ENCODE data around the gene ARSG.
"Not testable (repeated sequence)": the region's sequence is repeated elsewhere in the genome, so short reads cannot be mapped to it uniquely, and the experiment has no call there.

The ARSG gene

DNA sequence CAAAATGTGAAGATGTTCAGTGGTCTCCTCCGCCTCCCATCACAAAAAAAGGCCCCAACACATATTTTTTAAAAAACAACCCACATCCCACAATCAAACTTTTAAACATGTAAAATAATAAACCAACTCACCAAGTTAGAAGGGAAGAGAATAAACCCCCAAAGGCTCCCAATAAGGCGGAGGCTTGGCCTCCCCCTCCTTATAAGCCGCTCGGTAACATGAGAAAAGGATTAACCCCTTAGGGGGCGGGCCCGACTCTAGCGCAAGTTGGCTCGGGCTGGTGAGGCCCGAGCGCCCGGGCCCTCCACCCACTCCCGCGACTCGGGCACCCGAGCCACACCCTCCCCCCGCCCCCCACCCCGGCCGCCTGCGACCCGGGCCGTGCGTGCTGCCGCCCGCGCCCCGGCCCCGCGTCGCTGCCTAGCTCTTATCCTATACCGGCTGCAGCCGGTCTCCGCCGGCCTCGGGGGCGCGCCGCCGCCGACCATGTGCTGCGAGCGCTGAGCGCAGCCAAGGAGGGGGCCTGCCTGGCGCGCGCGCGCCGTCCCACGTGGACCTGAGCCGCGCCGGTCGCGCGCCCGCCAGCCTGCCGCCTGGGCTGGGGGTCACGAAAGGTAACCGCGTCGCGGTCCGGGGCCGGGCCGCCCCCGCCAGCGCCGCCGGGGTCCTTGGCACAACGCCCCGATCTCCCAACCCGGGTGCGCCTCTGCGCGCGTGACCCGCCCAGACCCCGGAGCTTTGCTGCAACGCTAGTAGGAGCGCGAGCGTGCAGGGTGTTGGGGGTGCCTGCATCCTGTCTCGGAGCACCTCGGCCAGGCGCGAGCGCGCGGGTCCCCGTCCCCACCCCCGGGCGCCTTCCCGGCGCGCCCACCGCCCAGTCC is at the start of gene ARSG, which contains the start of gene SLC16A6:
ARSG (plus strand) TSS at position 541 of the 881 bp plus-strand sequence. CDS start 15,999 bp downstream, outside the sequence.
SLC16A6 (minus strand) TSS at position 173 of the 881 bp plus-strand sequence. CDS start 12,807 bp downstream, outside the sequence.
- peak; percentile 71 for DNase-seq (ENCODE audit: low read depth in 2 of 2)

- DNase-seq (ENCODE audit: low read depth in 2 of 2), result no peak
Measured at GRCh38 chr17:68246271-68247028, 44.8 kb upstream of the ARSG start.

DNA sequence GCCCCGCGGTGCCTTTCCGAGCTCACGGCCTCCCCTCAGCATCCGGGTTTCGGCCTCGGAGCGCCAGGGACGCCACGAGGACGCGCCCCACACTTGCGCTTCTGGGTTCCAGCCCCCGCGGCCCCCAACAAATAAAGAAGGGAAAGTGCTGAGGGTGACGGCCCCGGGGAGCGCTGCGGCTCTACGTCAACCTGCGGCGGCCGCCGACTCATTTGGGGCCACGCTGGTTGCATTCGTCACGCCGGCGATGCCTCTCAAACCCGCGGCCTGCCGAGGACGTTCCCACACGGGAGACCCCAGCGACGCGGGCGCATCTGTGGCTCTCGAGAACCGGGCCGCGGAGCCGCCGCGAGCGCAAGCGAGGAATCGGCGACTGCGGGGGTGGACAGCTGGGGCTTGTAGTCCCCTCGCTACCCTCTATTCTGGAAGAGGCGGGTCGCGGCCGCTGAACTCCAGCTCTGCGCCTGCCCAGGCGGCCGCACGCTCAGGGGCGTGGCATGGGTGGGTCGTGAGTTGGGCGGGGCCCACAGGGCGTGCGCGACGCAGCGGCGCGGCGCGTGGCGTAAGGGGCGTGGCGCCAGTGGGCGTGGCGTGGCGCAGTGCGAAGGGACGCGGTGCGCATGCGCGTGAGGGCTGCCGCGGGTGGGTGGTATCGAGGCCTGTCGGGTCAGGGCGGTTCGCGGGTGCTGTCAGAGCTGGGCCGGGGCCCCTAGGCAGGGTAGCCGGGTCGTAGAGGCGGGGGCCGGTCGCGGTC is 43.7 kb upstream of the ARSG start, which contains the start of gene AMZ2:
AMZ2 (plus strand) TSS at position 599 of the 754 bp plus-strand sequence. CDS start 2,145 bp downstream, outside the sequence.
- peak; percentile 90 to 97 for DNase-seq (ENCODE audit: low read depth in 2 of 2)

GRCh38 chr17:68248199-68248825 is 43.0 kb upstream of the ARSG start:
- DNase-seq (ENCODE audit: low read depth in 2 of 2), result no peak

DNA sequence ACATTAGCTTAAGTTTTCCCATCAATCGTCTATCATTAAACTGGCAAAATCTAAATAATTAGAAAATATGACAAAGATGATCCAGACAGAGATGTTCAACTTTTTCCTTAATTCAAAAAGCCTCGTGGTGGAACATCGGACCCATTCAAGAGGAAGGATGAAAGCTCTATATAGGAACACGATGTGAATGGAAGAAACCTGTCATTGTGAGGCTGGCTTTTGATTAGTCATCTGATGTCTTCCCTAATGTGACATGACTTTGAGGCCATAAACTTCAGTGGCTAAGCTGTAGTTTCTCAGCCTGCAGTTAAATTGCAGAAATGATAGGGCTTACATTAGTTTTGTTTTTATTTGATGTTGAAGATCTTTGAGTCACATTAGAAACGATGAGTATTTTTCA is 42.4 kb upstream of the ARSG start:
- DNase-seq (ENCODE audit: low read depth in 2 of 2), result no peak

DNA sequence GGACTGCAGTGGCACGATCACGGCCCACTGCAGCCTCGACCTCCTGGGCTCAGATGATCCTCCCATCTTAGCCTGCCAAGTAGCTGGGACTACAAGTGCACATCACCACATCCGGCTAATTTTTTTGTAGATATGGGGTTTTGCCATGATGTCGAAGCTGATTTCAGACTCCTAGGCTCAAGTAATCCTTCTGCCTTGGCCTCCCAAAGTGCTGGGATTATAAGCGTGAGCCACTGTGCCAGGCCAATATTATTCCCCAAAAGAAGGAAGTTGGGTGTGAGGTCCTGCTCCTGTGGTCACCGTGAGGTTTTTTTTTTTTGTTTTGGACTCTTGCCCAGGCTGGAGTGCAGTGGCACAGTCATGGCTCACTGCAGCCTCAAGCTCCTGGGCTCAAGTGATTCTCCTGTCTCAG is 41.9 kb upstream of the ARSG start:
- DNase-seq (ENCODE audit: low read depth in 2 of 2), result no peak

DNA sequence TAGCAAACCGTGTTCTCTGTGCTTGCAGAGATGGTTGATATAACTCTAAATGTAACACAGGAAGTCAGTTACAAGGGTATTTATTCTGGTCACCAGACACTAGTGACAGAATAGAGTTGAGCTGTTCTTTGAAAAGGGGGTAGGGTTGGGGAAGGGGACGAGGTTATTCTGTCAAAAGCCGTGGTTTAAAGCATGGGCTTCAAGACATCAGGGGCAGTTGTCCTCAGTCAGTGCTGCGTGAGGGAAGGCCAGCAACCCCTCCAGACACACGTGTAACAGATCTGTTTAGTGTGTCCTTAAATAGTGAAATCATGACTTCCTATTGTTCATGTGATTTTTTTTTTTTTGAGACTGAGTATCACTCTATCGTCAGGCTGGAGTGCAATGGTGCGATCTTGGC is 37.9 kb upstream of the ARSG start:
- not testable (repeated sequence) for DNase-seq (ENCODE audit: low read depth in 2 of 2)

- DNase-seq (ENCODE audit: low read depth in 2 of 2), result no peak
Measured at GRCh38 chr17:68255151-68255550, 36.1 kb upstream of the ARSG start.

GRCh38 chr17:68255731-68256538 is 35.4 kb upstream of the ARSG start:
- DNase-seq (ENCODE audit: low read depth in 2 of 2), result no peak

- DNase-seq (ENCODE audit: low read depth in 2 of 2), result not testable (repeated sequence)
Measured at GRCh38 chr17:68256701-68257100, 34.6 kb upstream of the ARSG start.

DNA sequence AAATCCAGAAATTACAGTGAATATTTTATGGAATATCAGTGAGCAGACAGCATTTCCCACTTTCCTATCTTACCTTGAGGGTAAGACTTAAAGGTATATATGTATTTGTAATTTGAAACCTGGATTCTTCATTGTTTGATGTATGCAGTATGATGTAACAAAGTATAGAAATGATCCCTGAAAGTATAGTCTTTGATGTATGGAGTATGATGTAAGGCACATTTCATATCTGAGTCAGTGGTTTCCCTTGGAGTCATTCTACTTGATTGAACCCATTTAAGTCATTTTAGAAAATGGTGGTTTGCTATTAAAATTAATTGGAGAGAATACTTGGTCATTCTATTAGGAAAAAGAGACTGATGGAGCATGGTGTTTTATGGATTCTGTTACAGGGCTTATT is 33.4 kb upstream of the ARSG start:
- no peak for DNase-seq (ENCODE audit: low read depth in 2 of 2)

GRCh38 chr17:68258890-68259647 is 32.2 kb upstream of the ARSG start:
- DNase-seq (ENCODE audit: low read depth in 2 of 2), result peak; percentile 65

DNA sequence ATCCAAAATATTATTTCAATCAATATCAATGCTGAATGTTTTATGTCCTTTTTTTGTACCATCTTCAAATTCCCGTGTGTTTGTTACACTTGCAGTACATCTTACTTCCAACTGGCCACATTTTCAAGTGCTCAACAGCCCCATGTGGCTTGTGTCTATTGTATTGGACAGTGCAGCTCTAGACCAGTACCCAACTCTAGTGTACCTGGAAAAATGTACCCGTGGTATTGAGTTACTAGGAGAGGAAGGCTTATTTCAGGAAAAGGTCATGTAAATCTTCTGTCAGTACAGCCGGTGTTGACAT is 31.7 kb upstream of the ARSG start:
- DNase-seq (ENCODE audit: low read depth in 2 of 2), result not testable (repeated sequence)

GRCh38 chr17:68260051-68260762 is 31.1 kb upstream of the ARSG start:
- no peak for DNase-seq (ENCODE audit: low read depth in 2 of 2)

GRCh38 chr17:68262467-68262866 is 28.8 kb upstream of the ARSG start:
- DNase-seq (ENCODE audit: low read depth in 2 of 2), result not testable (repeated sequence)

DNA sequence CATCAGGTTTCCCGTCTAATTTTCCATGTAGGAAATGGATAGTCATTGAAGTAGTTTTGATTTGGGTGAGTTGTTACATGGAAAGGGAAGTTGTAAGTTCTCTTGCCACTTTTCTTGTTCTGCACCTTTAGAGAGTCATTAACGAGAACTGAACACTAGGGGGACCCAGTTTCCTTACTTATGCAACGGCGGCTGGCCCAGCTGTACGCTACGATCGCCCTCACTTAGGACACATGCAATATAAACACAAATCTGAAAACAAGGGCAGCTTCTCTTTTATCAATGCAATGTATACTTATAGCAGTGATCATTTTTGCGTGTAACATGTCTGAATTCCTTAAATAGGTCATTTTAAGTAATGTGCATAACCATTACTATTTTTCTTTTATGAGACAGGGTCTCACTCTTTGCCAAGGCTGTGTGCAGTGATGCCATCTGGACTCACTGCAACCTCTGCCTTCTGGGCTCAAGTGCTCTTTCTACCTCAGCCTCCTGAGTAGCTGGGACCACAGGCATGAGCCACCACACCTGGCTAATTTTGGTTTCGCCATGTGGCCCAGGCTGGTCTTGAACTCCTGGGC is 28.1 kb upstream of the ARSG start:
- DNase-seq (ENCODE audit: low read depth in 2 of 2), result not testable (repeated sequence)

GRCh38 chr17:68265833-68266232 is 25.5 kb upstream of the ARSG start:
- not testable (repeated sequence) for DNase-seq (ENCODE audit: low read depth in 2 of 2)

- DNase-seq (ENCODE audit: low read depth in 2 of 2), result no peak
Measured at GRCh38 chr17:68273722-68274121, 17.6 kb upstream of the ARSG start.

- not testable (repeated sequence) for DNase-seq (ENCODE audit: low read depth in 2 of 2)
Measured at GRCh38 chr17:68276339-68276738, 15.0 kb upstream of the ARSG start.

Measured in stimulated activated CD8-positive, alpha-beta memory T cell treated with anti-CD3 and anti-CD28 coated beads, Interleukin-15, amount 100 ng/mL, for 4 hours (primary cell).